Vagina (tissue), 2 donors: ENCODE measurements around the gene CPT1A.

Experiments used
- POLR2AphosphoS5 ChIP-seq, 2 donors: sonication (generic); formaldehyde crosslinking; IDR thresholded peaks; one replicate each; pipeline ENCODE4 v1.9.0; 2017; ENCODE audit warnings: antibody characterized with exemption in 2 of 2, mild to moderate bottlenecking in 2 of 2, low read depth in 1 of 2; ENCODE audit not compliant: insufficient read depth in 1 of 2
- TF ChIP-seq, protein P1 (sequence below), 3 experiments: fragments of 450-650 bp in 2 of 3; fragments of 200-600 bp in 1 of 3; sonication (generic) in 1 of 3; IDR thresholded peaks; one replicate each; pipeline ENCODE4 v1.5.1; 2017 to 2019; ENCODE audit warnings: antibody characterized with exemption in 3 of 3, mild to moderate bottlenecking in 2 of 3, moderate library complexity in 2 of 3

DNA sequence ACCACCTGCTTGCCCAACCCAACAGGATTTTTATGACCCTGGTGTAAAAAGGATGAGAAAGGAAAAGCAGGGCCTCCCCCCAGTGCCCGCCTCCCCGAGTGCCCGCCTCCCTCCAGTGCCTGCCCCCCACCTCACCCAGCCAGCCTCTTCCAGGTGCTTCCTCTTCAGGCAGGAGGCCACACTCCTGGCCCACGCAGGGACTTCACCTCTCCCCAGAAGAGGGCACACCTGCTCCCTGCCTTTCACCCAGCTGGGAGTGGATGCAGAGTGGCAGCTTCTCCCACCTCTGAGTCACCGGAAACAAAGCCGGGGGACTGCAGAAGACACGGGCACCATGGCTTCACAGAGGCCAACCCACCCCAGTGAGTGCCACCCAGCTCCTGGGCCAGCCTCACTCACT is 16.1 kb downstream of the CPT1A start:
- TF ChIP-seq POLR2AphosphoS5 (IDR thresholded peaks at IDR 0.05; ENCODE audit: insufficient read depth in 1 of 2, low read depth in 1 of 2): no peak
- TF ChIP-seq, protein P1, sequence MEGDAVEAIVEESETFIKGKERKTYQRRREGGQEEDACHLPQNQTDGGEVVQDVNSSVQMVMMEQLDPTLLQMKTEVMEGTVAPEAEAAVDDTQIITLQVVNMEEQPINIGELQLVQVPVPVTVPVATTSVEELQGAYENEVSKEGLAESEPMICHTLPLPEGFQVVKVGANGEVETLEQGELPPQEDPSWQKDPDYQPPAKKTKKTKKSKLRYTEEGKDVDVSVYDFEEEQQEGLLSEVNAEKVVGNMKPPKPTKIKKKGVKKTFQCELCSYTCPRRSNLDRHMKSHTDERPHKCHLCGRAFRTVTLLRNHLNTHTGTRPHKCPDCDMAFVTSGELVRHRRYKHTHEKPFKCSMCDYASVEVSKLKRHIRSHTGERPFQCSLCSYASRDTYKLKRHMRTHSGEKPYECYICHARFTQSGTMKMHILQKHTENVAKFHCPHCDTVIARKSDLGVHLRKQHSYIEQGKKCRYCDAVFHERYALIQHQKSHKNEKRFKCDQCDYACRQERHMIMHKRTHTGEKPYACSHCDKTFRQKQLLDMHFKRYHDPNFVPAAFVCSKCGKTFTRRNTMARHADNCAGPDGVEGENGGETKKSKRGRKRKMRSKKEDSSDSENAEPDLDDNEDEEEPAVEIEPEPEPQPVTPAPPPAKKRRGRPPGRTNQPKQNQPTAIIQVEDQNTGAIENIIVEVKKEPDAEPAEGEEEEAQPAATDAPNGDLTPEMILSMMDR (IDR thresholded peaks at IDR 0.05): no peak
